NK-92 (cell line): Measurements from ENCODE around the gene HECW1.
"Not testable (repeated sequence)": the region's sequence is repeated elsewhere in the genome, so short reads cannot be mapped to it uniquely, and the experiment has no call there.

ENCODE experiments used
- DNase-seq: peaks from one replicate; lab custom pipeline; 2025; ENCODE audit not compliant: unreplicated experiment; lab: John Stamatoyannopoulos, UW

Gene HECW1

DNA sequence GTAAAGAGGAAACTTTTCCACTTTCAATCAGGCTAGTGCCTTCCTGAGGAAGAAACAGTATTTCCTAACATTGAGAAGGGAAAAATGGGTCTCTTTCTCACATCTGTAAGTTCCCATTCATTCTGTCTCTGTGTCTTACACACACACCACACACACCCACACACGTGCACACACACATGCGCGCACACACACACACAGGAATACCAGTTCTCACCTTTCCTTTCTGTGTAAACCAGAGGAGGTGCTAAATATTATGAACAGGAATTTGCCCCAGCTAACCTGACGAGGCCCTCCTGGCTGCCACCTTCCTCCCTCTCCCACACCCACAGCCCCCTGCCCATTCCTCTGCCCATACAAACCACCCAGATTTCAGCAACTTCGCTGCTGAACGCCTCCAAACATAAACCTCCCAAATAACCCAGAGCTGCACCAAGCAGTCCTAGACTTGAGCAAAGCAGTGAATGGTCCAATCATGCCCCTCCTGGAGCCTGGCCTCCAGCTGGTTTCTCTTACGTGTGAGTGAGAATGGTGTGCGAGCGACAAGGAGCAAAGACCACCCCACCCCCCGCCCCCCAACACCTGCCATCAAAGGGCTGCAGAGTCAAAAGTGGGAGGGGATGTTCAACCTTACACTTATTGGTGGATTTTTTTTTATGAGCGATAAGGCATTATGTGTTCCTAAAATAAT, 190.5 kb downstream of the HECW1 start:
- DNase-seq, result no peak

DNA sequence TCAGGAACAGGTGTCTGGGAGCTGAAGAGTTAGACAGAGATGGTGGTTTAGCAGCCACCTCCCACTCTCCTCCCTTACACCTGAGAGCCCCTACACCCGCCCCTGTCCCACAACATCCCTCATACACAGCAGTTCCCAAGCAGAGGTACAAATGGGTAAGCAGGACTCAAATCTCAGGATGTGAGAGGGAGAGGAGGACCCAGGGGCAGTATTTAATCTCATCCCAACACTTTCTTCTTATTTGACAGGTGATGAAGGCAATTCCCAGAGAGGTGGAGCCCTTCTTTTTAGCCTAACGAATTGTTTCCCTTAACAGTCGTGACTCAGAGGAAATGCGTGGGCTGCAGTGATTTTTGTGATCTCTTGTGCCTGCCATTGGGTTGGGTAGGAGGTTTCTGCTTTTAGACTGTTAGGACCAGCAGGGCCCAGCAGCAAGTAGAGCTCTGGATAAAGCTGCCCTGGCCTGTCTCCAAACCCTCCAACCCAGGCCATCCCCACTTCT, 191.3 kb downstream of the HECW1 start:
- no peak for DNase-seq

DNA sequence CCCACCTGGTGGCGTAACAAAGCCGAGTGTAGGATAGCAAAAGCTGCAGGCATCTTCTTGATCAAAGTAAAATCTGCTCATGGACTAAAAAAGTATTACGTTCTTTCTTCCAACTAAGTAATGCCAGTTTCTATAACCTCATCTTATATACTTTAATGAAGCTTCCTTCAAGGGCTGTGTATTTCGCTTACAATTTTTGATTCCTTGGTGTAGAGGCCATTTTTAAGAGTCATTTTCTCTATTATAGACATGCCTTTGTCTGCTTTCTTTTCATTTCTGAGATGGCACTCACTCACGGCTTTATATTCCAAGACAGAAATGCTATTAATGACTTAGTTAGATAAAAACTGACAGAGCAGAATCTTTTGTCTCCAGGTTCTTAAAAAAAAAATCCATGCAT, 194.0 kb downstream of the HECW1 start:
- DNase-seq, result no peak

- DNase-seq, result no peak
Observed at GRCh38 chr7:43307522-43307921, 195.1 kb downstream of the HECW1 start.

- no peak for DNase-seq
Observed at GRCh38 chr7:43308913-43309705, 196.7 kb downstream of the HECW1 start.

GRCh38 chr7:43309706-43310022, 197.2 kb downstream of the HECW1 start:
- DNase-seq, result no peak

DNA sequence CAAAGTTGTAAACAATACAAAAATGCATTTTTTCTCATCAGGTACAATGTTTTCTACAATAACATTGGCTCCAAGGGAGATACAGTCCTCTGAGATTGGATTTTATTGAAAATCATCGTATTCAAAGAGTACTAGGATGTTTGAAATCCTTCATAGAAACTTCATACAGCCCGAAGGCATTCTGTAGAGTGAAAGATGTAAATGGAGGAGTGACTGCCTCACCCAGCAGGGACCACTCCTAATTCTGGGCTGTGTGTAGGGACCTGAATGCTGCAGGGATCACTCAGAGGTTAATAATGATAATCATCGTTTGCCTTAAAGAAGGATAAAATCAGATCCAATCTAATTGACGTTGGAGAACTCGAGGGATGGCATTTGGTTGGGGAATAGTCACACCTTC, 198.6 kb downstream of the HECW1 start:
- no peak for DNase-seq

DNA sequence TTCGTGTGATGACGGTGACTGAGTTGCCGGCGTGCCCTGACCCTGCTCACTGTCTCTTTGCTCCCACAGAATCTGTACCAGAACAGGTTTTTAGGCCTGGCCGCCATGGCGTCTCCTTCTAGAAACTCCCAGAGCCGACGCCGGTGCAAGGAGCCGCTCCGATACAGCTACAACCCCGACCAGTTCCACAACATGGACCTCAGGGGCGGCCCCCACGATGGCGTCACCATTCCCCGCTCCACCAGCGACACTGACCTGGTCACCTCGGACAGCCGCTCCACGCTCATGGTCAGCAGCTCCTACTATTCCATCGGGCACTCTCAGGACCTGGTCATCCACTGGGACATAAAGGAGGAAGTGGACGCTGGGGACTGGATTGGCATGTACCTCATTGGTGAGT, 199.2 kb downstream of the HECW1 start:
- DNase-seq, result no peak

- no peak for DNase-seq
Observed at GRCh38 chr7:43313628-43314378, 201.4 kb downstream of the HECW1 start.

DNA sequence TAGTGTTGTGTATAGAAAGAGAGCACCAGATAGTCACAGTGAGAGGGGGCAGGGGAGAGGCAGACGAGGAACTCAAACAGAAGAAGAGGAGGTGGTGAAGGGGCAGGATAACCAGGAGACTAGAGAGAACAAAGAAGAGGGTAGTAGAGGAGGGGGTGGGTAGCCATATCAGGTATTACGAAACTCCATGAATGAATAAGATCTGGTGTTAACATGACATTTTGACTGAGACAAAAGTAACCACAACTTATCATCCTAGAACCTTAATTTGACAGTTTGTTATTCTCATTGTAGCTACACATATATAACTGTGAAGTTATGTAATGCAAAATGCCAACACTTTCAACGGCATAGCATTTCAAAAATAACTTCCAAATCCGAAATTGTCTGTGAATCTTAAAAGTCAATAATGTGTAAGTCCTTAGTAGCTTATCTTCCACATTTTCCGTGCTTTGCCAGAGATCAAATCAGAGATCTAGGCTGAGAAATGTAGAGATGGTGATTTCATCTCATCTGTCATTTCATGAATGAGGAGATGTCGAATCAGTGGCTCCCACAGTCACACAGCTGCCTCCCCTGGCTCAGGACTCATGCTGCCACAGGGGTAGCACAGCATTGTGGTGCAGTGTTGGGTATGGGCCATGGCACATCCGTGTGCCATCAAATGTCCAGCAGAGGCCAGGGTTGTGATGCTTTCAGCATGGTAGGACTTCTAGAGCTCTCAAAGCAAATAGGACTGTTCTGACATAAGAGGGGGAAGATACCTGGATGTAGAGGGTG, 202.1 kb downstream of the HECW1 start:
- no peak for DNase-seq

DNA sequence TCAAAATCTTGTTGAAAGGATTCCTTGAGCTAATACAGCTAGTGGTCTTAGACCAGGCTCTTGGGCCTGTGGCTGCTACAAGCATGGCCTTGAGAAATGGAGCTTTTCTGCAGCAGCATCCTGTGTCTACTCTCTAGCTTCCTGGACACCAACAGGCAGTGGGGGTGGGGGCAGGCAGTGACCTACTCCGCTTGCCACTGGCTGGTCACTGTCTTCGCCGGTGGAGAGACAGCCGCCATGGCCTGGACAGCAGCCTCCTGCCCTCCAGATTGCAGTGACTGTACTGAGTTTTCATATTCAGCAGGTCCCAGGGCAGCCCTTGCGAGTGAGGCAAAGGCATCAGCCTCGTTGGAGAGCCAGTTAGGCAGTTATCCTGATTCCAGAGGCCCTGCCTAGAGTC, 204.6 kb downstream of the HECW1 start:
- no peak for DNase-seq

DNA sequence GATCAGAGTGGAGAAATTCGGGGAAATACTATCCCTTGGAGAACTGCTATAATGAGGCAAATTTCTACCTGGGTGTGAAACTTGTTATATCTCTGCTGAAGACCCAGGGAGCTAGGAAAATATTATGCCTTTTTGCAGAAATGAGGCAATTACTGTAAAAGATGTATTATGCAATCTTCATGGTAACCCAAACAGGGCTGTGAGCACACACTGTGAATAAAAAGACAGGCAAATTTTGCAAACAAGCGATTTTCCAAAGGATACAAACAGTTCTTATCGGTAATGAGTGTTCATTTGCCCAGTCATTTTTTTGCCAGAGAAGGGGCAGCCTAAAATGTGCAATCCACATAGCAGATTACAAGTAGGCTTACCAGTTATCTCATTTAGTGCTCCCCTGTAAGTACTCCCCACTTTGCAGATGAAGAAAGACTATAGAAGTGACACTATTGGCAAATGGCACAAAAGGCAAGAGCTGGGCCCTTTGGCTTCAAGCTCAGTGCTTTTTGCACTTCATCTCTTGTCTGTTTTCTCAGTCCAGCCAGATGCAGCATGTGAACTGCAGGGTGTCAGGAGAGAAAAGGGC, 205.8 kb downstream of the HECW1 start:
- no peak for DNase-seq

DNA sequence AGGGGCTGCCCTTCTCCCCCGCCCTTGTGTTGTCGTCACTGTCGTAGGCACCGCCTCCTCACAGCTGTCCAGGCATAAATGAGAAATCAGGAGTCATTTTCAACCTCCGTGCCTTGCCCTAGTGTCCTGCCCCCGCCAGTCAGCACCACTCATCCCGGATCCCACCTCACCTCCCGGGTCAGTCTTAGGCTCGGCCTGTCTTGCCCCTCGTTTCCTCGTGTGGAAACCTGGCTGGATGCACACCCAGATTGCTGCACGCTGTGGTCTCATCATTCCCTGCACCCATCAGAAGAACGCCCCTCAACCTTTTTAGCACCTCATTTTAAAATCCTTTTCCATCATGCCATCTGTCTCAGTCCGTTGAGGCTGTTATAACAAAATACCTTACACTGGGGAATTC, 213.1 kb downstream of the HECW1 start:
- no peak for DNase-seq

DNA sequence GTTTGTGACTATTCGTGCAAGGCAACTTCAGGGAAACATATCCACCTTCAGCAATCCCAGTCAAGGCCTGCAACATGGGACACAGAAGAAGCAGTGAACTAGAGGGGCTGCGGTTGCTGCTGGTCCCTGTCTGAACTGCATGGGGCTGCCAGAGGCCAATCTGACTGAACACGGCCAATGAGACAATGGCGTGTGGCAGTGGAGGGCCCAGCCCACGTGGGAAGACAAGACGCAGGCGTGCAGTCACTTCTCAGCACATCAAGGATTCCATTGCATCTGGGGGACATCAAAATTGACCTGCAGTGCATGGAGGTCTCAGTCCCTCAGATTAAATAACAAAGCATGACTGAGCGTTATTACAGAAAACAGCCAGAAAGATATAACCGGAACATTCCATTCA, 215.9 kb downstream of the HECW1 start:
- DNase-seq, result no peak

- no peak for DNase-seq
Observed at GRCh38 chr7:43328785-43329380, 216.4 kb downstream of the HECW1 start.

- DNase-seq, result no peak
Observed at GRCh38 chr7:43332193-43332796, 219.8 kb downstream of the HECW1 start.

DNA sequence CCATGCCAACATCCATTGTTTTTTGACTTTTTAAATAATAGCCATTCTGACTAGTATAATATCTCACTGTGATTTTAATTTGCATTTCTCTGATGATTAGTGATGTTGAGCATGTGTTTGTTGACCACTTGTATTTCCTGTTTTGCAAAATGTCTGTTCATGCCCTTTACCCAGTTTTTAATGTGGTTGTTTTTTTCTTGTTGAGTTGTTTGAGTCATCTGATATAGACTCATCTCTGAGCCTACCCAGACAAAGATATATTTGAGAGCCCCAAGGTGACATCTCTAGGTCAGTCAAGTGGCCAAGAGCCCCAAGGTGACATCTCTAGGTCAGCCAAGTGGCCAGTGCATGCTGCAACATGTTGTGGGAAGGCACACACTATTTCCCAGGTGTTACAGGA, 224.7 kb downstream of the HECW1 start:
- no peak for DNase-seq

GRCh38 chr7:43337811-43338210, 225.4 kb downstream of the HECW1 start:
- DNase-seq, result no peak

DNA sequence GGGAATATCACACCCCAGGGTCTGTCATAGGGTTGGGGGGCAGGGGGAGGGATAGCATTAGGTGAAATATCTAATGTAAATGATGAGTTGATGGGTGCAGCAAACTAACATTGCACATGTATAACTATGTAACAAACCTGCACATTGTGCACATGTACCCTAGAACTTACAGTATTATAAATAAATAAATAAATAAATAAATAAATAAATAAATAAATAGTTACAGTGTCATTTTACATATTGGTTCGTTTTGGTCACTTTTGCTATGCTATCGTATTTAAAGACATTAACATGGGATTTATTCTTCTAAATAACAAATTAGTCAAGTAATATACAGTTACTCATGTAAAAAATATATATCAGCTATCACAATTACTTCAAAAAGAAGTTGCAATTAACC, 228.7 kb downstream of the HECW1 start:
- DNase-seq, result no peak

DNA sequence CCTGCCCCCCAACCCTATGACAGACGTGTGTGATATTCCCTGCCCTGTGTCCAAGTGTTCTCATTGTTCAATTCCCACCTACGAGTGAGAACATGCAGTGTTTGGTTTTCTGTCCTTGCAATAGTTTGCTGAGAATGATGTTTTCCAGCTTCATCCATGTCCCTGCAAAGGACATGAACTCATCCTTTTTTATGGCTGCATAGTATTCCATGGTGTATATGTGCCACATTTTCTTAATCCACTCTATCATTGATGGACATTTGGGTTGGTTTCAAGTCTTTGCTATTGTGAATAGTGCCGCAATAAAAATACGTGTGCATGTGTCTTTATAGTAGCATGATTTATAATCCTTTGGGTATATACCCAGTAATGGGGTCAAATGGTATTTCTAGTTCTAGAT, 231.0 kb downstream of the HECW1 start:
- DNase-seq, result not testable (repeated sequence)
